ENCODE data around the gene ANK2. TPM values are rescaled to one million over a fixed set of nuclear protein-coding genes. Genes with fewer than 3 reads are reported as not detected.
A peak's percentile ranks its signal among the peaks of the same experiment; 100 is the strongest.

The ANK2 gene
- total and polyA plus RNA-seq, 4 donors: 1.1 to 61.2 (median 12.5) TPM

DNA sequence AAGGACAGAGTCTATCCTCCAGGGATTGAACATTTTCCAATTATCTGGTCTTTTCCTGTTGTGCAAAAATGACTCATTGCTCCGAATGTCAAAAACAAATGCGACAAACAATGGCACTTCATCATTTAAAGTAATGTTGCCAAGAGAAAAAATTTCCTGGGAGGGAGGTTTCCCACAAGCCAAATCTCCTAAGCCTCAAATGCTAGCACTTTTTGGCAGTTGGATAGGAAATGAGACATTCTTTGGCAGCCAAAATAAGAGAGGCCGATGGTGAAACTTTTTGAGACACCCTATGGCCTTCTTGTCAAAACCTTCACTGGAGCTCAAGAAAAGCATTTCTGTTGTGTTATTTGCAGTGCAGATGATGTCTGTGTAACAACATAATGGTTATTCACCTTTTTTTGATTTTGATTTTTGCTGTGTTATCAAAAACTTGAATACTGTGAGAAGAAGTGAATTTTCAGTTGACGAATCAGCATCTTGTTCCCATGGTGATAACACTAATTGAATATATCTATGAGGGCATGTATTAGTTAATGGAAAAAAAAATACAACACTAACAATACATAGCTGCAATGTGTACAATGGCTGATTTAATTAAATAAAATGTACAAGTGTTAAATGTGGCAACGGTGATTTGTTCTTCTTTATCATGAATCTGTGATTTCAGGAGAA is 333.8 kb downstream of the ANK2 start:
- Histone ChIP-seq H3K27ac (ENCODE audit: low read depth in 1 of 2, low read length in 1 of 2) (peak overlapping the region in 1 of 2 donors; percentile 30), H3K4me1 (ENCODE audit: control insufficient read depth in 5 of 5, insufficient read depth in 5 of 5, low read length in 5 of 5) (peaks cover 0 to 28% (median 9%) of the 10 kb centered on the region in 5 donors), H3K9ac (ENCODE audit: insufficient read depth in 1 of 2, low read length in 2 of 2) (no peak overlapping the region), H3K36me3 (ENCODE audit: control insufficient read depth in 4 of 4, insufficient read depth in 4 of 4, low read length in 4 of 4) (peaks cover 0 to 5% (median 0%) of the 10 kb centered on the region in 4 donors), H3K4me3 (no peak overlapping the region), H3K27me3 (ENCODE audit: control insufficient read depth in 3 of 3, insufficient read depth in 3 of 3, low read length in 2 of 3) (no peaks in the 10 kb centered on the region), H3K9me3 (ENCODE audit: control insufficient read depth in 4 of 4, insufficient read depth in 3 of 4, low read length in 3 of 4) (peaks cover 0 to 2% (median 0%) of the 10 kb centered on the region in 4 donors)
- WGBS, 2 donors: 66 to 76% methylated on average over 5 of the region's 5 CpGs
- peak; percentile 66 to 95 (median 95) for DNase-seq
- ATAC-seq (ENCODE audit: insufficient read depth, low FRiP score): peak; percentile 39
- TF ChIP-seq CTCF (IDR thresholded peaks at IDR 0.05; ENCODE audit: control extremely low read depth, extremely low read depth): no peak

DNA sequence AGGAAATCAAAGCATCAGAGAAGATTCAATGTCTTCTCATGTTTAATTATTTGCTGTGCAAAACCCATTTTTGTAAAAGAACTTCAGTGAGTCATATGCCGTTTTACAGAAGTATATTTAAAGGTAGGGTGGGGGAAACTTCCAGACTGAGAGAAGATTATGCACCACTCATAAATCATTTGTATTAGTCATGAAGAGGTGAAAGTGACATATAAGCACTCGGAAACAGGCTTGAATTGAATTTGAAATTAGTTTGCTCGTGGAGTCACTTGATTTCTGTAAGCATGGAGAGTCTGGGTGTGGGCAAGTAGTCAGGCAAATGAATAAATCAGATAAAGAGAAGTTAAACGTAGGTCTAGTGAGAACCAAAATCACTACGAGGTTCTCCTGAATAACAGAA is 335.1 kb downstream of the ANK2 start:
- DNase-seq (no peak), ATAC-seq (ENCODE audit: insufficient read depth, low FRiP score) (no peak)
- no peak for TF ChIP-seq CTCF (IDR thresholded peaks at IDR 0.05; ENCODE audit: control extremely low read depth, extremely low read depth)
- Histone ChIP-seq H3K27ac (ENCODE audit: low read depth in 1 of 2, low read length in 1 of 2) (no peak overlapping the region), H3K9ac (ENCODE audit: insufficient read depth in 1 of 2, low read length in 2 of 2) (no peak overlapping the region), H3K4me1 (ENCODE audit: control insufficient read depth in 5 of 5, insufficient read depth in 5 of 5, low read length in 5 of 5) (peaks cover 0 to 28% (median 9%) of the 10 kb centered on the region in 5 donors), H3K36me3 (ENCODE audit: control insufficient read depth in 4 of 4, insufficient read depth in 4 of 4, low read length in 4 of 4) (peaks cover 0 to 5% (median 0%) of the 10 kb centered on the region in 4 donors), H3K27me3 (ENCODE audit: control insufficient read depth in 3 of 3, insufficient read depth in 3 of 3, low read length in 2 of 3) (no peaks in the 10 kb centered on the region), H3K4me3 (no peak overlapping the region), H3K9me3 (ENCODE audit: control insufficient read depth in 4 of 4, insufficient read depth in 3 of 4, low read length in 3 of 4) (peaks cover 0 to 2% (median 0%) of the 10 kb centered on the region in 4 donors)
- 38 to 43% methylated on average over 5 of the region's 5 CpGs for WGBS, 2 donors

- Histone ChIP-seq H3K27ac (ENCODE audit: low read depth in 1 of 2, low read length in 1 of 2) (no peak overlapping the region), H3K9me3 (ENCODE audit: control insufficient read depth in 4 of 4, insufficient read depth in 3 of 4, low read length in 3 of 4) (peaks cover 0 to 2% (median 0%) of the 10 kb centered on the region in 4 donors), H3K27me3 (ENCODE audit: control insufficient read depth in 3 of 3, insufficient read depth in 3 of 3, low read length in 2 of 3) (no peaks in the 10 kb centered on the region), H3K4me3 (no peak overlapping the region), H3K4me1 (ENCODE audit: control insufficient read depth in 5 of 5, insufficient read depth in 5 of 5, low read length in 5 of 5) (peaks cover 0 to 28% (median 9%) of the 10 kb centered on the region in 5 donors), H3K9ac (ENCODE audit: insufficient read depth in 1 of 2, low read length in 2 of 2) (no peak overlapping the region), H3K36me3 (ENCODE audit: control insufficient read depth in 4 of 4, insufficient read depth in 4 of 4, low read length in 4 of 4) (peaks cover 0 to 5% (median 0%) of the 10 kb centered on the region in 4 donors)
- DNase-seq (peak in 2 of 3 donors; percentile 9 to 23), ATAC-seq (ENCODE audit: insufficient read depth, low FRiP score) (no peak)
- TF ChIP-seq CTCF (IDR thresholded peaks at IDR 0.05; ENCODE audit: control extremely low read depth, extremely low read depth): no peak
- 85 to 87% methylated on average over 4 of the region's 4 CpGs for WGBS, 2 donors
These were observed 335.9 kb downstream of the ANK2 start for GRCh38 chr4:113385281-113385899.
